AML-193 (cell line): ENCODE measurements around the gene AFF3.

Source experiments
- DNase-seq, 2 experiments: peaks; one replicate each; lab custom pipeline; 2025; lab: John Stamatoyannopoulos, UW

Gene AFF3

DNA sequence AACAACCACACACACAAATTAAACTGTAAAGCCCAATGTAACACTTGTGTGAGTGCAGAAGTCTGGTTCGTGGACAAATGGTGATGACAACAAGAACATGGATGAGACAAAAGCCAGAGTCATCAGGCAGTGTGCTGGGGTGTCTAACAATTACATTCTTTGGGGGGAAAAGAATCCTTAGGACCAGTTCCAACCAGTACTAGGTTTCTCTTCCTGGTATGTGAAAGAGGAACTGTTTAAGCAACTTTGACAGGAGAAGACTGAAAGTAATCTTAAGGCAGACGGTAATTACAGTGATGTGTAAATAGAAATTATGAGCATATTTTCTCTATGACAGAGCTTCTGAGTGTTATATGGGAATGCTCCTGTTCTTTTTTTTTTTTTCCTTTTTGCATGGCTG is 133.4 kb downstream of the AFF3 start:
- DNase-seq: no peak

DNA sequence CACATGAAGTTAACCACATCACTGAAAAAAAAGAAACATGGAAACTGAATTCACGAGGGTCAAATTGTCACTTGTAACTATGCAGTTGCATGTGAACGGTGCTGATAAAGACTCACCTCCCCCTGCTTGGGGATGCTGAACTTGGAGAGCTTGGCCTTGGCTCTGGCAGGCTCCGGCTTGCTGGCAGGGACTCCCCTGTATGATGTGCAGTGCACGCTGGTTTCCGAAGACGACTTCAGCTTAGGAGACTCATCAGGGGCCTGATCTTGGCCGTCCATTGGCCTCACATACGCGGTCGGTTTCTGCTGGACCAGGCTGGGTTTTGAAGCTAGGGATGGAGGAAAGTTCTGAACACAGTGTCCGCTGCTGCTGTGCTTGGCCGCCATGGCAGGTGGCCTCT is 135.9 kb downstream of the AFF3 start:
- DNase-seq: no peak

DNA sequence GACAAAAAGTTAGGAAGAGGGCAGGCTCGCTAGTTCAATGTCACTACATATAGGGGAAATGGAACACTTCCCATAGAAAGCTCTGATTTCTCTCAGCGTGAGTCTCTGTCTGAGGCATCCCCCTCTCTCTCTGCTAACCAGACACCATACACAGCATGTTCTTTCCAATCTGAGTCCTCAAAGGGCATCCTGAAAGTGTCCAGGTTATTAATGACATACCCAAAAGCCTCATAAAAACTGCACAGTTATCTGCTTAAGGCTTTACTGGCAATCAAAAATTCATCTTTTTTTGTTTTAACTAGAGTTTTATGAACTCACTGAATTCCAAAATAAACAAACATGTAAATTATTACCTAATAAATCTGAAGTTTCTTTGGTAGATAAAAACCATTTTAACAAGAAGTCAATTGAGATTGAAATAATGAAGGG is 137.4 kb downstream of the AFF3 start:
- DNase-seq: no peak

DNA sequence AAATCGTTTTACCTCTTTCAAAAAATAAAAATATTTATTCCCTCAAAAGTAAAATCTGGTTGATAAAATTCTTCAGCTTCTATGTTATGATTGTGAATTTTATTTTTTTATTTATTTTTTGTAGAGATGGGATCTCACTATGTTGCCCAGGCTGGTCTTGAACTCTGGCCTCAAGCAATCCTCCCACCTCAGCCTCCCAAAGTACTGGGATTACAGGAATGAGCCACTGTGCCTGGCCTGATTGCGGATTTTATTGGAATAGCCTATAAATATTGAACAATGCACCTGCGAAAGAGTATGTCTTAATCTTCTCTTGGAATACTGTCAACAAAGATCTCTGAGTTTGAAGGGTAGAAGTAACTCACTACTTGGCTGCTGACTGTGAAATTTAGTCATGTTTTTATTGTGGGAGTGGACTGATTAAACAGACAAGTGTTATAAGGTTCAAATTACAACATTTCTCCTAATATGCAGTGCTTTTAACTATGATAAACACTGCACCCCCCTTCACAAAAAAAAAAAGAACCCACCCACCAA is 138.0 kb downstream of the AFF3 start:
- no peak for DNase-seq

DNA sequence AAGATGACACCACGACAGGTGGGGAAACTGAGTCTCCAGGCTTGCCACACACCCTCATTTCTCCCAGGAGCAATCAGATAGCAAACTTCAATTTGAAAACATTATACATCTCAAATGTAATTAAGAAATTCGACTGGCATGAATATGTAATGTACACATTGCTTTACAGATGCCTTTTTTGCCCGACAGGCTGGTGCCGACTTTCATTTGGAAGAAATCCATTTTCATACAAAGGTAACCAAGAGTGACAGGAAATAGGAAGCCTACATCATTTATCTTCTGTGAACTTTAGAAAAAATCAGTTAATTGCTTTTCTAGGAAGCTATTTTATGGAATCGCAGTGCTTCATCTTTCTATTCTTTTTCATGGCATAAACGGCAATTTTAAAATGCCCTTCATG is 140.3 kb downstream of the AFF3 start:
- no peak for DNase-seq

DNA sequence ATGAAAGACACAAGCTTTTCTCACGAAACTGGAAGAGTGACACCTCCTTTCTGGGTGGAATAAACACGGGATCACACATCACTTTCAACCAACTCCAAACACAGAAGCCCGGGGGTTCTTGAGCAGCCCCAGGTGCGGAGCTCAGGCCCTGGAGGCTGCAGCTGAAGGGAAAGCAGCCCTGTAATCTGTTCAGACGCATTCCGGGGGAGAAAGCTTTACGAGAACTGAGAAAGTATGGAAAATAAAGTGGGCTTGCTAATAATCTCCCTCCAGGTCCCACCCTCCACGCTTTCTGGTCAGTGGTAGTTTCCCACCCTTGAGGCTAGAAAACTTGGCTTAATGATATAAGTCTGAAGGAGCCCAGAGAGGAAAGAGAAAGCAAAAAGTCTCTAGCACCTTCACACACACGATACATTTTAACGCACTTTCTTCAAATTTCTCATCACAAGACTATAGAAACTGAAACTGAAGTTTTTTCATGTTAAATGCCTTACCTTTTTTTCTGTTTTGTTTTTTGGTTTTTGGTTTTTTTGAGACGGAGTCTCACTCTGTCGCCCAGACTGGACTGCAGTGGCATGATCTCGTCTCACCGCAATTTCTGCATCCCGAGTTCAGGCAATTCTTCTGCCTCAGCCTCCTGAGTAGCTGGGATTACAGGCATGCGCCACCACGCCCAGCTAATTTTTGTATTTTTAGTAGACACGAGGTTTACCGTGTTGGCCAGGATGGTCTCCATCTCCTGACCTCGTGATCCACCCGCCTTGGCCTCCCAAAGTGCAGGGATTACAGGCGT is 141.3 kb downstream of the AFF3 start:
- no peak for DNase-seq

DNA sequence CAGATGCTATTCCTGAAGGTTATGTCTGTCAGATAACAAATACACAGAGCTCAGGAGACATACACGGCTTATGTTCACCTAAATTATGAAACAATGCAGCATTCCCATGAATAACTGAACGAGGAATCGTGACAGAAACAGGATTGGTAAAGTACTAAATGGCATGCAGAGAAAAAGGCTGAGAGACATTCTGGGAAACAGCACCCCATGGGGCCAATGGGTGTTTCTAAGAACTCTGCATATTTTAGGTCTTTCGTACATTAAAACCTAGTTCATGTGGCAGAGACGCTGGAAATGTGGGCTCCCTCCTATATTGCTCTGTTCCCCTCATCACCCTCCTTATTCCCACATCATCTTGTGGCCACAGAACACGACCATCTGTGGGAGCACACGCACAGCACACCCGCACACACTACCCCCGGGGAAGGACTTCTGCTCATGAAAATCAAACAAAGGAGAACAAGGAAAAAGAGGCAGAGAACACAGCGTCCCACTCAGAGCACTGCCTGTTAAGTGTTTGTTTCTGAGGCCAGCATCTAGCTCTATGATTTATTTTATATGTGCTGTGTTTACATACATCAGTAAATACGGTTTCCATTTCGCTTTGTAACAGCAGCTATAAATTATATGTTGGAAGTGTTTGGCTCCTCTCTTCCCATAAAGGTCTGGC is 143.6 kb downstream of the AFF3 start:
- DNase-seq: no peak

DNA sequence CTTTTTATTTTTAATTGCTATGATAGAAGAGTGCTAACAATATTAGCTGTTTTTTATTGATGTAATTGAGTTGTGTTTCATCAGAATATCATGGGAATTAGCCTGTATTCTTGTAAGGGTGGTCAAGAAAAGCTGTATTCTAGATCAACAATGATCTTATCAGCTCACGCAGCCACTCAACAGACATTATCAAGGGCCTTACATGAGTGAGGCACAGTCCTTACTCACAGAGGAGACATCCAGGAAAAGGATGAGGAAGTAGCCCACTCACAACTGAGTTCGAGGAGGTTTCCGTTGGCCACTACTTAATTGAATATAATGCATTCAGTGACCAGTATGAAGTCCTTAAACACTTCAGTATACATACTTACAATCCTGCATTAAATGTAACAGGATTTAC is 152.5 kb downstream of the AFF3 start:
- no peak for DNase-seq

DNA sequence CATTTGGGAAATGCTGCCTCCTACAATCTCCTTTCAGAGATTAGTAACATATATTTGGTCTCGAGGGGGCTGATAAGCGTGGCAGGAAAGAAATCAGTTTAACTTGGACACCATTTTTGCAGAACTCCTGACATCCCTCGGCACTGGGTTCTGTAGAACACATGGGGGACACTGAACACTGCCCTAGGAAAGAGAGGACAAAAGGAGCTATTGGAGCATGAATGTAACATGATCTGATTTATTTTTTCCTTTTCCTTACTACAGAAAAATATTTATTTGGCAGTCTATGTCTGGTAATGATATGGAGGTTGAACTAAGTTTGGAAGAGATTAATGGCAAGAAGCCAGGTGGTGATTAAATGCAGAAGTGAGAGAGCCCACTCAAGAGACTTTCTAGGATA is 153.8 kb downstream of the AFF3 start:
- no peak for DNase-seq

DNA sequence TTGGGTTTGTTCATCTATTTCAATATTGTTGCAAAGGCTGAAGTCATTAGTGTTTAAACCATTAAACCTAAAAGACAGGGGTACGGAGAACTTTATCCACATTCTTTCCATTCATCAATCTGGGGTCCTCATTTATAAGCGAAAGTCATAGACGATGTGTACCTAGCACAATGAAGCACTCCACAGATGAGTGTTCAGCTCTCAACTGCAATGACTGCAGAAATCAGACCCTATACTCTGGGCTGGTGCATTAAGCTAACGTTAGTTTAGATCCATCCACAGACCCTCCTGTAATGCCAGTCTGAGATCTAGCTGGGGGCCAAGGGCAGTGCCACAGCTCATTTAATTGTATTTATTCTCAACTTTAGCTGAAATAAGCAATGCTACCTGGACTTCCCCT is 155.2 kb downstream of the AFF3 start:
- no peak for DNase-seq

DNA sequence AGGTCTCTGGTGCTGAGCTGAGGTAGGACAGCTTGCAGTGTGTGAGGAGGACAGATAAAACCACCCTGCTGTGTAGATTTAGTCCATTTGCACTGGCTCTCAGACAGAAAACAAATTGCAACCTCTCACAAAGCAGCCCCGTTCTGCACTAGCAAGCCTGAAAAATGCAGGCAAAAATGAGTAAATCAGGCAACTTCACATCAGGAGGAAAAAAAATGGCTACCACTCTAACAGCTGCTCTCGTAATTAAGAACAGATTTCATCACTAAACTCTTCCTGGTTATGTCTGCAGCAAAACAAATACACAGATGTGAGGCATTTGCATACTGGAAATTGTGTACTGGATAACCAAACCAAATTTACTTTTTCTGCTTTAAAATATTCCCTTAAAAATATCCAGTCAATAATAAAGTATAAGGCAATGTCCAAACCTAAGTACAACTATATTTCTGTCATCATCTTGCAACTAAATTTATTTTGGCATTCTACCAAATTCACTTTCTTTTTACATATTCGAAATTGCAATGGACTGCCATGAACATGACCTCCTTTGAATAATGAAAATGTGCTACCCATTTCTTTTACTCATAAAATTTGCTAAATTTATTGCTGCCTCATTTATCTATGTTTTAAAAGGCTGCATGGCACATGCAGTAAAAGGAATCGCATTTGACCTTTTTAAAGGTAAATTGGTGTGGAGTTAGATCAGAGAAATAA is 157.4 kb downstream of the AFF3 start:
- DNase-seq: no peak

DNA sequence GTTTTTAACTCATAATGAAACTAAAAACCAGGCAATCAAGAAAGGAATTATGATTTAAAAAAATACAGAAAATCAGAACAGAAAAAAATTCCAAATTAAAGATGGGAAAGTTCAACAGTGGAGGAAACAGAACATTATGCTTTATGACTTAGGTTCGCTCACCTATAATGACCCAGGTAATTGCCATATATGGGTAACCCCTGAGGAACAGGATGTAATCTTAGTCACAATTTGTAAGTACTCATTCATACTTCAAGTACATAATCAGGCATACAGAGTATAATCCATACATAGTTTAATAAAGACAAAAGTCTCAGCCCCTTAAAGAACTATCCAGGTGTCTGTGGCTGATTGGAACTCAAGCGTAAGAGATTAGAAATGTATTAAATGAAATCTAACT is 159.6 kb downstream of the AFF3 start:
- no peak for DNase-seq

DNA sequence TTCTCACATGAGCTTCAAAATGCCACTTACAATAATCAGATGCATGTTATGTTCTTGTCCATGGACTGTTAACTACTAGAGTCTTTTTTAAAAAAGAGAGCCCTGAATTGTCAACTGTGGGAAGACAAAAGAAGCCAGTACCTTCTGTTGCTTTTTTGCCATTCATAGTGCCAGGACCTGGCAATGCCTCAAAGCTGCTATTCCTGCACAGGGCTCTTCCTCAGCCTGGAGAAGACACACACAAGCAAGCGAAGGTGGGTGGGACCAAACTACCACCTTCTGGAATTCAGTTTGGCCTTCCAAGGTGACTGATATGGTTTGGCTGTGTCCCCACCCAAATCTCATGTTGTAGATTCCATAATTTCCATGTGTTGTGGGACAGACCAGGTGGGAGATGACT is 160.6 kb downstream of the AFF3 start:
- DNase-seq: no peak

DNA sequence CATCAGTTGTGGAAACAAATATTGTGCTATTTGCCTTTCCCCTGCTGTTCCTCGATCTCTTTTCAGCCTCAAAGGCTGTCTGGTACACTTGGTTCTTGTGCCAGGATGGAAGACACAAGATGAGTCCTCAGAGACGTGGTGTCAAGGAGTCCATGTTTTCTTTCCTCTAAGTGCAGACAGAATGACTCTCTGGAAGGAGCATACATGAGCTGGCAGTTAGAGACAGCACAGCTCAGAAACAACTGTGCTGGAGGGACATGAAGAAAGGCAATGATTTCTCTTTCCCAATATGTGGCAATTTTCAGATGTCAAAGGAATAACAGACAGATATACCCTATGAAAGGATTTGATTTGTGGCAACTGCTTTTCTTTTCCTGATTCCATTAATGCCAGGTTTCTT is 162.2 kb downstream of the AFF3 start:
- DNase-seq: no peak

DNA sequence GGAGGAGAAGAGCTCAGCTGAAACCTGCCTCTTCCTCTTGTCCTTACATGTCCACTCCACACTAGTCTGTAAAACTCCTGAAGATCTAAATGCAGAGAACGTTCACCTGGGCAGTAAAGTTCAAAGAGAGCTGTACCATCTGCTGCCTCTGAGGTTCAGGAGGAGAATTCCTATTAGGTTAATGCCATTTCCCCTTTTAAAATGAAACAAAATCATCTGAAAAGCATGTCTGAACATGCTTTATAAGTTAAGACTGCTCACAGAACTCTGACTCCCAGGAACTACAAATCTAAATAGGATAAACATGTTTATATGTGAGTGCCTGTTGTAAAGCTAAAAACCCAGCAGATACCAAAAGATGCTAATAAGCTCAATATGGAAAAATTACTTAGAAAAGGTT is 164.4 kb downstream of the AFF3 start:
- DNase-seq: no peak

DNA sequence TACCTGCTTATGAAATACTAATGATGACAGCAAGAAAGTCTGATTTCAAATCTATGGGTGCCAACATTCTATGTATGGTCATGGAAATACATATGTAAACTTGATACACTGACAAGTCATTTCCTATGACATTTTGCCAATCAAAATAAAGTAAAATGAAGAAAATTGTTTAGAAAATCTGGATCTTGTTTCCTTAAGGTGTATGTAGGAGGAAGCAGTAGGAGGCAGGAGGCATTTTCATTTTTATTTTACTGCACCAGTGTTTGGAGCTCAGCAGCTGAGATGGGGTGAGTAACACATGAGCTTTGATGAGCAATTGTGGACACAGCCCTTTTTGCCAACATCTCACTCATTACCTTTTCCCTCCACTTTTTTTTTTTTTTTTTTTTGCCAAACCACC is 167.0 kb downstream of the AFF3 start:
- DNase-seq: no peak

DNA sequence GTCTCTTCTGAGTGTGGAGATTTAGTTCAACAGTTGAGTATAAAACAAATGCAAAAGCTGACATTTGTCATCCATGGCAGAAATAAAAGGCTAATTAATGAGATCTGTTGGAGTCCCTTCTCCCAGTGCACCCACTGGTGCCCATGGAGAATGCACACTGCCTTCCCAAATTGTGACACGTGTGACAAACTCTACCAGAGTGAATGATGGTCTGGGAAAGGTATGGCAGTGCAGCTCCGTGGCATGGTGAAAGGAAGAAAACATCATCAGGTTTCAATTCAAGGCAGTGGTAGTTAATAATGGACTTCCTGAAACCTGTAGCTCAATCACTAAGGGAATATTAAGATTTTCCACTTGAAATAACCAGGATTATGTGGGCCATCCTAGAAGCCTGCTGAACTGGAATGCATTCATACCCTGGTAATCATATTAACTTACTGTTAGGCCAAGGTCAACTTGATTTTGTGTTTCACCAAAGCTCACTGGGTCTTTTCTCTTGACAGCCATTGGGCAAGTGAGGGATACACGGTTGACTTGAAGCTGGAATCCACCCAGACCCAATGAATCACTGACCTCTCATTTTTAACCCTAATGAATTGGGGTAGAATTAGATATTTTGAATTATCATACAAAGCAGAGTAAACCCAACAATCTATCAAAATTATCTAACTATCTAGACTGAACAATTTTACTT is 167.6 kb downstream of the AFF3 start:
- DNase-seq: no peak

DNA sequence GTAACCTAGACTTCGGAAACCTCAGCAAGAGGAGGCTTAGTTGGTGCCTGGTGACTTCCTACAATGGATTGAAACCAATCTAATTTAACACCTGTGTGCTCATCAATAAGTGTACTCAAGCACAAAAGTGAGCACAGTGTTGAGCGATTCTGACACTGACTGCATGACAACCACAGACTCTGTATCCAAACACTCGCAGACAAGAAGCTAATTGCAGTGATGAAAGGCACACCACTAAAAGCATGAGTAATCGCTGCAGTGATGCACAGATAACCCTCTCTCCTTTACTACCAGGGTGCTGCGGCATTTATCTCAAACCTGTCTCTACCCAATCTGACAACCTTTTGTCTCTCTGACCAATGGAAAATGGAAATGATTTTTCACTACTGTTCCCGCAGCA is 168.1 kb downstream of the AFF3 start:
- DNase-seq: no peak

DNA sequence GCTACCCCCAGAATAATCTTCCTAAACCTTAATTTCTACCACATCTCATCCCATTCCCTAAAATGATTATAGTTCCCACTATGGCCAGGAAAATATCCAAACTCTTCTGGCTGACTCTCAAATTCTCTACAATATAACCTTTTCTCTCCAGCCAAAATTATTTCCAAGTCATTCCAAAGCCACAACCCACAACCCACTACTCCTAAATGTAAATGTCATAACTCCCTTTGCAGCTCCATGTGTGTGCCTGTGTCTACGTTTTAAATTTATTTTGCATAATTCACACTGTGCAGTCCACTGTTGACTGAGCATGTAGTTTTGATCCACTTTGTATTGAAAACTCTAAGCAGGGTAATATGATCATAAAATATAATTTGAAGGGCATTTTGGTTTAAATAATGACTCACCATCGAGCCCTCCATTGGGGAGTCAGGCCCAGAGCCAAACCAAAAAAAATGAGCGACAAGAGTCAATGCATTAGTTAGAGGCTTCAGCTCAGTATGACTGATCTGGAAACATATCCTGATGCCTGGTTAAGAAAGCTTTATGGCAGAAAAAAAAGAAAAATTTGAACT is 171.0 kb downstream of the AFF3 start:
- DNase-seq: no peak

DNA sequence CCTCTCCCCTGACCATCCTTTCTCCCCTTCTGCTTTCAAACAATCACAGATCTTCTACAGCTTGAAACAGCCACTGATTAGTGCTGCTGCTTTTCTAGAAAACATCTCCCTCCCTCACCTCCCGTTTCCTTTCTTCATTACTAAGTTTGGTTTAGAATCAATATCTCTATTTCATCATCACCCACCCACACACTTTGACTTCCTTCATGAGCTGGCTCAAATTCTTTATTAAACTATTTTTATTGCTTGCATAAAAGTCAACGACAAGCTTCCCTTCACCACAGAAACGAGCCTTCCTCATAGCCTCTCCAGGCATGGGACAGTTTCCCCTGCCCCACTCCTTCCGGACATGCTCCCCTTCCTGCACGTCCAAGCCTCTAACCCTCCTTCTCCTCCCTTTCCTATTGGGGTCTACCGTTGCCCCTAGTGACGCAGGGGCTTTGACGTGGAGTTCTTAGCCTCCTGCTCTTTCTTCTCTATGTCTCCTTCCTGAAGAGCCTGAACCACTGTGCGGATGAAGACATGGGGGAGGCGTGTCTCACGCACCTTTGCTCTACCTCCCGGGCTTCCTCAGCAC is 172.0 kb downstream of the AFF3 start:
- DNase-seq: no peak

DNA sequence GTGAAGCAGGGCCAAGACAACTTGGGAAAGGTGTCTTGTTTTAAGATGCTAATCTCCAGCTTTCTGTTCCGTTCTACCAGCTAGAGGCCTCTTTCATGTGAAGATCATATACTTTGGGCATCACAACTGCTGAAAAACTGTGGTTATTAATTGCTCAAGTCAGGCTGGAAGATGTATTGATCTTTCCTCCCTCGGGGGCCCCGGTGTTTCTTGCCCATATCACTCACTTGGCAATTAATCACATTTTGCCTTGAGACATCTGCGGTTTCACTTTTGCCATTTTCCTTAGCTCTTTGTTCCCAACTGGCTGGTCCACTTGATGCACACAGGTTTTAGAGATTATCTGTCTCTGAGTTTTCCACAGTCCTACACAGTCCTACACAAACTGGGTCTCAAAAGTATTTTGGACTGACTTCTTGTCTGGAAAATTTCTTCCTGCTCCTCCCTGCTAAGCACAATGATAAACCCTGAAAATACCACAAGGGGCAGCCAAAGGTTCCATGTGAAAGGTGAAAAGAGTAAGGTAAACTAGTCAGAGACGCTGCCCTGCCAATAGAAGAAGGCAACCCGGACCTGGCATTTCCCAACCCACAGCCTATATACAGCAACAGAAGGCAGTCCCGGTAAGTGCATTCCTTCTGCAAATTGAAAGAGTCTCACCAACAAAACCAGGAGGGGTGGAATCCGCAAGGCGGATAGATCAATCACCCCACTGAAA is 181.0 kb downstream of the AFF3 start:
- no peak for DNase-seq
